B cell (primary cell): Measurements from ENCODE around the gene RAD51. TPM values are rescaled to one million over a fixed set of nuclear protein-coding genes. Genes with fewer than 3 reads are reported as not detected.

Experiments used
- ATAC-seq: fragments of 200-7000 bp; cut with Tn5 transposase; one replicate; pipeline ENCODE4 v1.10.0; 2021; ENCODE audit warnings: low read depth, mild to moderate bottlenecking, moderate number of reproducible peaks, moderate library complexity
- CTCF ChIA-PET: fragments of 350-600 bp; sonication (Branson Sonifier 250); formaldehyde crosslinking; loops from one replicate; lab custom pipeline; 2021; ENCODE audit warnings: antibody characterized with exemption, inconsistent platforms; lab: Charles Lee
- POLR2A ChIA-PET: fragments of 350-600 bp; sonication (Branson Sonifier 250); formaldehyde crosslinking; loops from one replicate; lab custom pipeline; 2021; ENCODE audit warnings: antibody characterized with exemption; lab: Charles Lee
- DNase-seq: peaks from one replicate; pipeline ENCODE4 v3.0.0; 2013
- H2AFZ ChIP-seq: 2 replicates; pipeline ENCODE4 v1.6.1; 2012; ENCODE audit warnings: mild to moderate bottlenecking, low read depth, low read length; ENCODE audit not compliant: insufficient read depth, poor library complexity, severe bottlenecking
- H3K27ac ChIP-seq, 2 donors: 1 replicate in 1 of 2; 2 replicates in 1 of 2; pipeline ENCODE4 v1.5.1; 2012 to 2013; ENCODE audit warnings: low read length in 2 of 2, mild to moderate bottlenecking in 2 of 2, moderate library complexity in 1 of 2
- H3K27me3 ChIP-seq, 4 experiments: fragments of 200-600 bp in 1 of 4; sonication (generic) in 1 of 4; replicated peaks in 1 of 4; 1 replicate in 2 of 4; 2 replicates in 2 of 4; pipeline versions ENCODE4 v1.6.1 to v1.7.0; 2013 to 2016; ENCODE audit warnings: low read length in 3 of 4, mild to moderate bottlenecking in 2 of 4, mixed read lengths in 1 of 4, moderate library complexity in 1 of 4; ENCODE audit not compliant: insufficient read depth in 4 of 4, control insufficient read depth in 3 of 4; ENCODE audit errors: control extremely low read depth in 1 of 4
- H3K36me3 ChIP-seq, 2 experiments: replicated peaks in 1 of 2; 1 replicate in 1 of 2; 2 replicates in 1 of 2; pipeline versions ENCODE4 v1.6.1 to v1.7.1; 2013; ENCODE audit warnings: low read length in 1 of 2; ENCODE audit not compliant: insufficient read depth in 2 of 2, control insufficient read depth in 1 of 2; ENCODE audit errors: control extremely low read depth in 1 of 2, extremely low read depth in 1 of 2
- H3K4me1 ChIP-seq, 2 donors: fragments of 200-600 bp in 1 of 2; sonication (generic) in 1 of 2; 1 replicate in 1 of 2; 2 replicates in 1 of 2; pipeline versions ENCODE4 v1.5.1 to v1.6.1; 2013 to 2017; ENCODE audit warnings: low read length in 2 of 2; ENCODE audit not compliant: control insufficient read depth in 2 of 2, insufficient read depth in 2 of 2
- H3K4me2 ChIP-seq: replicated peaks from 2 replicates; pipeline ENCODE3; 2012; ENCODE audit warnings: mild to moderate bottlenecking, low read depth, low read length; ENCODE audit not compliant: poor library complexity, severe bottlenecking
- H3K4me3 ChIP-seq, 5 experiments: fragments of 200-600 bp in 1 of 5; sonication (generic) in 1 of 5; 1 replicate in 3 of 5; 2 replicates in 2 of 5; pipeline versions ENCODE4 v1.5.1 to v1.7.0; 2011 to 2016; ENCODE audit warnings: low read length in 4 of 5, mild to moderate bottlenecking in 4 of 5, low read depth in 2 of 5, control low read depth in 1 of 5, moderate library complexity in 1 of 5; ENCODE audit not compliant: insufficient read depth in 1 of 5; ENCODE audit errors: control extremely low read depth in 1 of 5, extremely low read depth in 1 of 5
- H3K79me2 ChIP-seq: fragments of 200-600 bp; sonication (generic); one replicate; pipeline ENCODE4 v1.6.0; 2016; ENCODE audit warnings: low read length; ENCODE audit not compliant: control insufficient read depth, insufficient read depth
- H3K9ac ChIP-seq: fragments of 200-600 bp; sonication (generic); 2 replicates; pipeline ENCODE4 v1.6.1; 2017; ENCODE audit warnings: mild to moderate bottlenecking, low read length, moderate library complexity
- H3K9me3 ChIP-seq, 3 donors: one replicate each; pipeline versions ENCODE4 v1.6.1 to v1.7.1; 2013; ENCODE audit warnings: low read length in 2 of 3; ENCODE audit not compliant: control insufficient read depth in 2 of 3, insufficient read depth in 1 of 3; ENCODE audit errors: control extremely low read depth in 1 of 3
- H4K20me1 ChIP-seq: 2 replicates; pipeline ENCODE4 v1.6.0; 2012; ENCODE audit warnings: mild to moderate bottlenecking, low read length; ENCODE audit not compliant: insufficient read depth, control insufficient read depth, poor library complexity, severe bottlenecking
- H3K27ac Mint-ChIP-seq: one replicate; pipeline ENCODE4 v1.8.0; 2021; ENCODE audit warnings: mixed read lengths
- H3K27me3 Mint-ChIP-seq: one replicate; pipeline ENCODE4 v1.8.0; 2021; ENCODE audit warnings: mixed read lengths
- H3K4me1 Mint-ChIP-seq: one replicate; pipeline ENCODE4 v1.8.0; 2021; ENCODE audit warnings: mixed read lengths
- H3K4me3 Mint-ChIP-seq: one replicate; pipeline ENCODE4 v1.8.0; 2021; ENCODE audit warnings: mixed read lengths
- H3K9me3 Mint-ChIP-seq: one replicate; pipeline ENCODE4 v1.8.0; 2022; ENCODE audit warnings: mixed read lengths; ENCODE audit not compliant: insufficient read depth
- EZH2 ChIP-seq: IDR thresholded peaks from 2 replicates; pipeline ENCODE4 v1.6.1; 2012; ENCODE audit warnings: borderline replicate concordance, low read depth, mild to moderate bottlenecking, moderate library complexity, low read length; ENCODE audit not compliant: insufficient read depth, poor library complexity, severe bottlenecking
- WGBS: methylation state at CpG from one replicate; pipeline ENCODE4 v1.1.5; 2013; ENCODE audit warnings: missing lambda C conversion rate; ENCODE audit not compliant: insufficient coverage; 5-methylcytosine and 5-hydroxymethylcytosine counted together
- intact Hi-C: fragments of 100-400 bp; cut with micrococcal nuclease; formaldehyde crosslinking; loops from one replicate; pipeline ENCODE4 v1.10.0; 2022
- polyA plus RNA-seq: library from polyadenylated mRNA; depleted of rRNA; stranded (reverse); fragments of >200 nt; gene quantifications from 2 replicates; pipeline ENCODE4 v1.2.3, GENCODE V29; 2012
- small RNA-seq: library from RNA; depleted of rRNA; stranded (forward); fragments of <200 nt; gene quantifications from one replicate; pipeline ENCODE3, GENCODE V24; 2012; ENCODE audit warnings: low replicate concordance, low read depth; ENCODE audit not compliant: insufficient read length
- total RNA-seq, 2 donors: library from RNA; stranded (reverse); fragments of 120-200 nt in 1 of 2; gene quantifications; 1 replicate in 1 of 2; 2 replicates in 1 of 2; pipeline versions ENCODE4 v1.2.3 to v1.2.4, GENCODE V29; 2013 to 2022
- TF ChIP-seq, protein P1 (sequence below): fragments of 200-600 bp; IDR thresholded peaks from one replicate; pipeline ENCODE4 v1.8.0; 2022; ENCODE audit warnings: antibody characterized with exemption, mild to moderate bottlenecking

RAD51 gene
- total and polyA plus RNA-seq, 2 donors (not counting 1 experiment from before 2014, with no cell fraction given), result 0.67 to 1.9 TPM

DNA sequence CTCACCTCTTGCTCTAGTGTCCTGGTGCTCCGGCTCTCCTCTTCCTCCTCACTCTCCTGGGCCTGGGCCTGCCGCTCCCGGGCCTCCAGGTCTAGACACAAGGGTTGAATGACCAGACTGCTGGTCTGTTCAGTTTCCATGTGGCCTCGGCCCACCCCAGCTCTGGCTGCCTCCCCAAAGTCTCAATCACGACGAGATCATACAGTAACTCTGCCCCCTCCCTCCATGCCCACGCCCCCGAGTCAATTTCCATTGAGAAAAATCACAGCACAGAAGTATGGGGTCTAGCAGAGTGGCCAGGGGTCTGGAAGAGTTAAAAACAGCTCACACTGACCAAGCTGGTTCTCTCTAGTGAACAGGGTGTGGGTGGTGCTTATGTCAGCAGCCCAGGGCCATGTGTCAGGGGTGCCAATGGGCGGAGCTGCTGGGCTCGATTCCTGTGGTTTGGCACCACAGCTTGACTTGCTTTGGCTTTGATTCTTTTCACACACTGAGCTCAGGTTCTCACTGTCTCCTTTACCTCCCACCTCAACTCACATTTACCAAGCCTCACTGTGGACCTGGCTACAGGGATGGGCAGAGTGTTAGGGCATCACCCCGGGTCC lies 81.7 kb downstream of the RAD51 start:
- no peak for DNase-seq
- peaks cover 0 to 59% of the 10 kb centered on the region in 2 experiments for H3K36me3 ChIP-seq
- Mint-ChIP-seq H3K4me1 (peaks cover 8% of the 10 kb centered on the region), H3K4me3 (no peak overlapping the region), H3K27ac (no peak overlapping the region), H3K27me3 (no peaks in the 10 kb centered on the region), H3K9me3 (no peaks in the 10 kb centered on the region)
- no peaks in the 10 kb centered on the region for H3K27me3 ChIP-seq
- no peaks in the 10 kb centered on the region for H3K9me3 ChIP-seq
- ChIA-PET POLR2A (interaction anchor here (0.7 to 1.1 kb wide), 3 partner anchors 12 to 685 kb away, joined by 4 to 9 read pairs (median 4); partner anchors contain the start of gene GCHFR), CTCF (interaction anchor here (1.3 to 8.1 kb wide), 4 partner anchors 10 to 240 kb away, joined by 3 to 177 read pairs (median 5); no protein-coding TSS in a partner anchor)
- peaks cover 6 to 11% of the 10 kb centered on the region in 2 donors for H3K4me1 ChIP-seq
- WGBS, result 95% methylated on average over 11 of the region's 11 CpGs
- H4K20me1 ChIP-seq, result no peaks in the 10 kb centered on the region
- no peak overlapping the region for H2AFZ ChIP-seq
- H3K79me2 ChIP-seq, result peaks cover 12% of the 10 kb centered on the region
- H3K4me3 ChIP-seq, result no peak overlapping the region
- H3K4me2 ChIP-seq, result no peak overlapping the region
- TF ChIP-seq, protein P1, sequence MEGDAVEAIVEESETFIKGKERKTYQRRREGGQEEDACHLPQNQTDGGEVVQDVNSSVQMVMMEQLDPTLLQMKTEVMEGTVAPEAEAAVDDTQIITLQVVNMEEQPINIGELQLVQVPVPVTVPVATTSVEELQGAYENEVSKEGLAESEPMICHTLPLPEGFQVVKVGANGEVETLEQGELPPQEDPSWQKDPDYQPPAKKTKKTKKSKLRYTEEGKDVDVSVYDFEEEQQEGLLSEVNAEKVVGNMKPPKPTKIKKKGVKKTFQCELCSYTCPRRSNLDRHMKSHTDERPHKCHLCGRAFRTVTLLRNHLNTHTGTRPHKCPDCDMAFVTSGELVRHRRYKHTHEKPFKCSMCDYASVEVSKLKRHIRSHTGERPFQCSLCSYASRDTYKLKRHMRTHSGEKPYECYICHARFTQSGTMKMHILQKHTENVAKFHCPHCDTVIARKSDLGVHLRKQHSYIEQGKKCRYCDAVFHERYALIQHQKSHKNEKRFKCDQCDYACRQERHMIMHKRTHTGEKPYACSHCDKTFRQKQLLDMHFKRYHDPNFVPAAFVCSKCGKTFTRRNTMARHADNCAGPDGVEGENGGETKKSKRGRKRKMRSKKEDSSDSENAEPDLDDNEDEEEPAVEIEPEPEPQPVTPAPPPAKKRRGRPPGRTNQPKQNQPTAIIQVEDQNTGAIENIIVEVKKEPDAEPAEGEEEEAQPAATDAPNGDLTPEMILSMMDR, result no peak
- TF ChIP-seq EZH2, result no peak
- ATAC-seq, result no peak
- no peak overlapping the region for H3K27ac ChIP-seq
- intact Hi-C loops, result no loop called here
- H3K9ac ChIP-seq, result no peak overlapping the region

Small RNA genes lying within 50 kb of the gene (small RNA-seq; reads per million reads assigned to genes)
- not detected for gene SUMO2P15

Other genes starting within 250 kb of the RAD51 start
- gene CHST14, start 224.2 kb upstream of the RAD51 start, total RNA-seq, result 14.7 and 16.7 TPM in 2 replicates
- gene CHST14, start 224.2 kb upstream of the RAD51 start, polyA plus RNA-seq, result 3.9 and 5.7 TPM in 2 replicates
- gene CCDC32, start 130.1 kb upstream of the RAD51 start, total RNA-seq, result 76.6 and 78.4 TPM in 2 replicates
- 24.0 and 29.5 TPM in 2 replicates for gene CCDC32, start 130.1 kb upstream of the RAD51 start, polyA plus RNA-seq
- 21.1 and 22.8 TPM in 2 replicates for gene RPUSD2, start 125.9 kb upstream of the RAD51 start, total RNA-seq
- 5.0 and 9.8 TPM in 2 replicates for gene RPUSD2, start 125.9 kb upstream of the RAD51 start, polyA plus RNA-seq
- 3.7 and 4.0 TPM in 2 replicates for gene KNL1, start 100.9 kb upstream of the RAD51 start, total RNA-seq
- 0.91 and 1.7 TPM in 2 replicates for gene KNL1, start 100.9 kb upstream of the RAD51 start, polyA plus RNA-seq
- gene RMDN3, start 60.1 kb downstream of the RAD51 start, total RNA-seq, result 22.1 and 24.2 TPM in 2 replicates
- gene RMDN3, start 60.1 kb downstream of the RAD51 start, polyA plus RNA-seq, result 11.6 and 12.4 TPM in 2 replicates
- gene GCHFR, start 68.9 kb downstream of the RAD51 start, total RNA-seq, result 23.1 and 23.7 TPM in 2 replicates
- gene GCHFR, start 68.9 kb downstream of the RAD51 start, polyA plus RNA-seq, result 6.2 and 14.3 TPM in 2 replicates
- gene C15orf62, start 74.8 kb downstream of the RAD51 start, total RNA-seq, result 8.6 and 9.5 TPM in 2 replicates
- 0.30 and 0.50 TPM in 2 replicates for gene C15orf62, start 74.8 kb downstream of the RAD51 start, polyA plus RNA-seq
- 29.4 and 29.8 TPM in 2 replicates for gene ZFYVE19, start 111.9 kb downstream of the RAD51 start, total RNA-seq
- 55.8 and 60.5 TPM in 2 replicates for gene ZFYVE19, start 111.9 kb downstream of the RAD51 start, polyA plus RNA-seq
- gene DNAJC17, start 112.3 kb downstream of the RAD51 start, total RNA-seq, result 46.1 and 52.3 TPM in 2 replicates
- 27.3 and 30.5 TPM in 2 replicates for gene DNAJC17, start 112.3 kb downstream of the RAD51 start, polyA plus RNA-seq
- not detected in 2 replicates for gene PPP1R14D, start 133.5 kb downstream of the RAD51 start, total RNA-seq
- gene PPP1R14D, start 133.5 kb downstream of the RAD51 start, polyA plus RNA-seq, result 0.19 TPM in 1 of 2 replicates, not detected in the other
- 14.4 and 18.2 TPM in 2 replicates for gene SPINT1, start 148.9 kb downstream of the RAD51 start, total RNA-seq
- gene SPINT1, start 148.9 kb downstream of the RAD51 start, polyA plus RNA-seq, result 12.3 and 21.3 TPM in 2 replicates
- 0.41 and 0.54 TPM in 2 replicates for gene RHOV, start 179.1 kb downstream of the RAD51 start, total RNA-seq
- gene RHOV, start 179.1 kb downstream of the RAD51 start, polyA plus RNA-seq, result 0.09 TPM in 1 of 2 replicates, not detected in the other
- gene VPS18, start 199.3 kb downstream of the RAD51 start, total RNA-seq, result 29.6 TPM in 2 replicates
- gene VPS18, start 199.3 kb downstream of the RAD51 start, polyA plus RNA-seq, result 13.6 and 22.0 TPM in 2 replicates
- gene DLL4, start 234.2 kb downstream of the RAD51 start, total RNA-seq, result 0.30 and 0.36 TPM in 2 replicates
- 0.07 and 0.10 TPM in 2 replicates for gene DLL4, start 234.2 kb downstream of the RAD51 start, polyA plus RNA-seq